GM19240 (cell line): ENCODE results near the gene ANKRD33B.
"Not testable (repeated sequence)": the region's sequence is repeated elsewhere in the genome, so short reads cannot be mapped to it uniquely, and the experiment has no call there.

Source experiments
- DNase-seq: peaks from one replicate; pipeline ENCODE4 v3.0.0; 2011; ENCODE audit warnings: low spot score; ENCODE audit not compliant: insufficient read length

The ANKRD33B gene

DNA sequence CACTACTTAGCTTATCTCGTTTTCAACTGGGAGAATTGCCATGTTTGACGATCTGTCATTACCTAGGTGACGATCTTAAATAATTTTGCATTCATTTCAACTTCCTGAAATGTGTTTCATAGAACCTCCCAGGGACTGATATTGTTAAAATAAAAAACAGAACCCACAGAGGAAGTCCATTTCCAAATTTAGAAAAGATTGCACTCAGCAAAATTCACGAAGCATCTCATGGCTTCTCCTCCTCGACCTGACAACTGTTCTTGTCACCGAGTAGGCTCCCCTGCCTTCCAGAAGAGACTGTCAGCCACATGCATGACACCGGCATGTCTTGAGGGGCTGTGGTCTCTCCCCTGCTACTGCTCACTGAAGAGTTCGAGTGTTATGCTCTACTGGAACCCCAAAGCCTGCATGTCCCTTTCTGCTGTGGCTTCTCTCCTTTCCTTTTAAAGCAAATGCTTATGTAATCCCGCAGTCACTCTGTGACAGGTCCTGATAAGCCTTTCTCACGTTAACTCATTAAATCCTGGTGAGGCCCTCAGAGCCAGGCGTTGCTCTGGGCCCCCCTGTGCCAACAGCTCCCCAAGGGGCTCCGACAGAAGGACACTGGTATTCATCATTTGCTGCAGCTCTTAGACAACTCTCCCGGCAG is 26.8 kb upstream of the ANKRD33B start:
- DNase-seq, result no peak

DNA sequence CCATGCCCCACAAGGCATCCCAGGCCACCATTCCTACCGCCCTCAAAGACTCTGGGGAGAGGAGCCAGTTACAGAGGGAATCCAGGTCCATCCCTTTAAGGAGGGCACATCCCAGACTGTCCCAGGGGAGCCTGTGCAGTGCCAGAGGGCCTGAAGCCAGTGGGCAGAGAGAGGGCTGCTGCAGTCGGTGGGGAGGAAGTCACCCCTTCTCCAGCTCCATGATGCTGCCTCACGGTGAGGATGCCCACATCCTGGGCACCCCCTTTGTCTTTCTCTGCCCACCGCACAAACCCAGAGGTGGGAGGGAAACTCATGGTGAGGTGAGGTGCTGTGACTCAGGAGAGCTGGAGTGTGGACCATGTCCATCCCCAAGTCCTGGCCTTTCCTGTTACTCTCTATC is 26.2 kb upstream of the ANKRD33B start:
- DNase-seq, result no peak

DNA sequence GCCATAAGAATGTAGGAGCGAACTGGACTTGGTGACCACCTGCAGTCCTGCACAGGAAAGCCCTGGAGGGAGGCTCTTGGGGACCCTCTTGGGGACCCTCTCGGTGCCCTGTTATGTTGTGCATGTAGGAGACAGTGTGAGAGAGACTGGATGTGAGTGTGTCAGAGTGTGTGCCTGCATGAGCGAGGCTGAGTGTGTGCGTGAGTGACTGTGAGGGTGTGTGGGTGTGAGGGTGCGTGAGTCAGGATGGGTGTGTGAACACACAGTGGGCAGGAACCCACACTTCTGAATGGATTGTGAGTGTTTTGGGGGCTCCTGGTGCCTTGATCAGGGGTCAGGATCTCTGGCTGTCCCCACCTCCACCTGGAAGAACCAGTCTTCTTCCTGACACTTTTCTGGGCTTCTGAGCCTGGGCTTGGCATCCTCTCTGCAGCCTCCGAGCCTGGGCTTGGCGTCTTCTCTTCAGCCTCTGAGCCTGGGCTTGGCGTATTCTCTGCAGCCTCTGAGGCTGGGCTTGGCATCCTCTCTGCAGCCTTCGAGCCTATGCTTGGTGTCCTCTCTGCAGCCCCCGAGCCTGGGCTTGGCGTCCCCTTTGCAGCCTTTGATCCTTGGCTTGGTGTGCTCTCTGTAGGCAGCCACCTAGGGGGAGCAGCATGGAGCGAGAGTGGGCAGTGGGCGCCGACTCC is 25.6 kb upstream of the ANKRD33B start:
- DNase-seq, result no peak

DNA sequence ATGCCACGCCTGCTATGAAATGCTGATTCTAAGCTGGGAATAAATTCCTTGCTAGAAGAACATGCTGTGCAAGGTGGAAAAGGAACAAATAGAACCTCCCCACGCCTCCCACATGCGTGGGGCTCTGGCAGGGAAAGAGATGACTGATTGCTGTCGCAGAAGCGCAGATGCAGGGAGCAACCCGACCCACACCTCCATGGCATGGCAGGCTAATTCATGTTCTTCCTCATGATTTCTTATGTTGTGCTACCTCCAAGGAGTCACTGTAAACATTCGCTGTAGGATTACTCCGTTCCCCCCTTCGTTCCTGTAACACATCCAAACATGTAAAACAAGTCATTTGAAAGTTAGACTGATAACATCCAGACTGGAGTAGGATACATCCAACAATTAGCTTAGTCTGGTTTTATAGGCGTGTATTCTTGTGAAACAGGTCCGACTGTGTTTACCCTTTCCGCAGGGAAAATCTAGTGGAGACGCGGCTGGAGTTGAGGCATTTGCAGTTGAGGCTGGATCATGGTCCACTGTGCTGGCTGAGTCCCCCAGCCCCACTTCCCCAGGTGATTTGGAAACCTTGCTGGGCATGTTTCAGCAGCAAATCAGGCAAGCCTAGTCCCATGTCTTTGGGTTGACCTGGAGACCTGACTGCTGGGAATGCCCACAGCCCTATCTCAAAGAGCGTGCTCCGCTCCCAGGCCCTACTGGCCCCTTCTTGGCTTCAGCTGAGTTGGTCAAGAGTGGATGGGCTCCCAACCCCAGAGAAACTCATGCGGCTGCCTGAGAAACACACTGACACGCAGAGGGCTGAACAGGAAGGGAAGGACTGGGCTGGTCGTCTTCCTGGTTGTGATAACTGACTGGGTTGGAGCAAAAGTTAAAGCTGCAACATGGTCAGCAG is 24.8 kb upstream of the ANKRD33B start:
- no peak for DNase-seq

DNA sequence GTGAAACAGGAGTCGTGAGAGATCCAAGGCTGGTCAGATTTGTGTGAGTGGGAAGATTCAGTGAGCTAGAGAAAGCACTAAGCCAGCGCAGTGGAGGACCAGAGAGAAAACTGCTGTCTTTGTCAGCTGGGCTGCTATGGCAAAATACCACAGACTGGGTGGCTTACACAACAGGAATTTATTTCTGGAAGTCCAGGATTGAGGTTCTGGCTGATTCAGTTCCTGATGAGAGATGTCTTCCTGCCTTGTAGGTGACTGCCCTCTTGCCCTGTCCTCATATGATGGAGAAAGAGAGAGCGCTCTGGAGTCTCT is 24.2 kb upstream of the ANKRD33B start:
- no peak for DNase-seq

DNA sequence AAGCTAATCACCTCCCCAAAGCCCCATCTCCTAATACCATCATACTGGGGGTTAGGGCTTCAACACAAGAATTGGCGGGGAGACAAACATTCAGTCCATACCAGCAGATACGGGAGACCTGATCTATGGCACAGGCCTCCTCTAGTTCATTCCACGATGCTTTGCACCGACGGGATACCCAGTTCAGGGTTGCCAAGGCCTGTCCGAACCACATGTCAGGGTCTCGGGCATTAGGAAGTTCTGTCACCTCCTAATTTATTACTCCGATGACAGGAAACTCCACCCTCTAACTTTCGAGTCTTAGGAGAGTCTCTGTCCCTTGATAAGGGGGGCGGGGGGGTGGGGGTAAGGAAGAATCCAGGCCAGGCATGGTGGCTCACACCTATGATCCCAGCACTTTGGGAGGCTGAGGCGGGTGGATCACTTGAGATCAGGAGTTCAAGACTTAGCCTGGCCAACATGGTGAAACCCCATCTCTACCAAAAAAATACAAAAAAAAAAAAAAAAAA is 23.8 kb upstream of the ANKRD33B start:
- DNase-seq, result no peak

DNA sequence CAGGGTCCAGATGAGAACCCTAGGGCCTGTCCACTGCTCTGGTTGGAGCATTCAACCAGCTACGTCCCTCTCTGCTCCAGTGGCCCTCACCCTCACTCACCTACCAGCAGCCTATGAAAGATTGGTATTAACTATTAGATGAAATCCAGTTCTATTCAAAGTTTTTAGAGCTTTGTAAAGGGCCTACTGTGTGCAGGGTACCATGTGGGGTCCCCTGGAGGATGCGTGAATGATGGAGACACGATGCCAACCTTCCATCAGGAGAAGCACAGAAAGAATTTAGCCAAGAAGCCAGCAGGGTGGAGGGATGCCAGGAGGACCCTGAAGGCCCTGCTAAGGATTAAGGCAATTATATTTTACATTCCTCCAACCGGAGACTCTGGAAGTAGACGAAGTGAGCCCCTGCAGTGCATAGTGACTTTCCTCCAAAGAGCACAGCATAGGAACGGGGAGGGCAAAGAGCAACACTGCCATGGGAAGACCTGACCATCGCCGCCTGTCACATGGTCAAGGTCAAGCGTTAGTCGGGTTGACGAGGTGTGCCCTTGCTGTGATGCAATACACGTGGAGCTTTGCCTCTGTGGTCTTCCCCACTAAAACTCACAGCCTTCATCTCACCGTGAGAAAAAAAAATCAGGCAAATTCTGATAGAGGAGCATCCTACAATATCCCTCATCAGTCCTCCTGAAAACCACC is 22.8 kb upstream of the ANKRD33B start:
- no peak for DNase-seq

DNA sequence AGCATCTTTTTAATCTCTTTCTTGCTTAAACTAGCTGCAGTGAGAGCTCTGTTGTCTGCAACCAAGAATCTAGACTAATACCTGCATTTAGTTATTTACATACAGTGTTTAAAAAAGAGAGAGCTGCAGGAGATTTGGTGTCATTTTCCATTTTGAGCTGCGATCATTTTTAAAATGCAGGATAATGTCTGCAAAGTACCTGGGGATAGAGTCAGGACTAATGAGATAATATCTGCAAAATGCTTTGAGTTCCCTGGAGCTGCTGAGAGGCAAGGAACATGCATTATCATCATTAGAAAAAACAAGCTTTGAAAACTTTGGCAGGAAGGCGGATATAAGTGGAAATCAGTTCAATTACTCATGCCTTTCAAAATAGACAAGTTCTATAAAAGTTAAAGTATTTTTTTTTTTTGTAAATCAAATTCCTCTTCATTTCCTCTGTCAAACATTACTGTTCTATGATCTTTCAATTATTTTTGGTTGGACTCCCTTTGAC is 21.8 kb upstream of the ANKRD33B start:
- DNase-seq, result no peak

DNA sequence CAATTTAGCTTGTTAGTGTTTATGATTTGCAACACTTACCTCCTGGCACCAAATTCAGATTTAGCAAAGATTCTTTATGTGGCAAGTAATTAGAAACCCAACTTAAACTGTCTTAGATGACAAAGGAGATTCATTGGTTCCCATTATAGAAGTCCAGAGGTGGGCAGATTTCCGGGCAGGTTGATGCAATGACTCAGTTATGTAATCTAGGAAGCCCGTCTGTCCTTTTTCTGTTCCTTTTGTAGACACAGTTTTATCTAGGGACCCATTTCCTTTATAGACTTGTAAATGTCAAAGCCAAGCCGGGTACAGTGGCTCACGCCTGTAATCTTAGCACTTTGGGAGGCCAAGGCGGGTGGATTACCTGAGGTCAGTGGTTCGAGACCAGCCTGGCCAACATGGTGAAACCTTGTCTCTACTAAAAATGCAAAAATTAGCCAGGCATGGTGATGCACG is 20.3 kb upstream of the ANKRD33B start:
- no peak for DNase-seq

DNA sequence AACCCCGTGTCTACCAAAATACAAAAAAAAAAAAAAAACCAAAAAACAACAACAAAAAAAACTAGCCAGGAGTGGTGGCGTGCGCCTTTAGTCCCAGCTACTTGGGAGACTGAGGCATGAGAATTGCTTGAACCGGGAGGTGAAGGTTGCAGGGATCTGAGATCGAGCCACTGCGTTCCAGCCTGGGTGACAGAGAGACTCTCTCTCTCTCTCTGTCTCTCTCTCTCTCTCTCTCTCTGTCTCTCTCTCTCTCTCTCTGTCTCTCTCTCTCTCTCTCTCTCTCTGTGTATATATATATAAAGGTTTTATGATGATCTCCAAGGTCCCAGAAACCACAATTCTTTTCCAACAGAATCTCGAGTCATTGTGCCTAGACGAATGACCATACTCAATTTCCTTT is 18.8 kb upstream of the ANKRD33B start:
- no peak for DNase-seq

DNA sequence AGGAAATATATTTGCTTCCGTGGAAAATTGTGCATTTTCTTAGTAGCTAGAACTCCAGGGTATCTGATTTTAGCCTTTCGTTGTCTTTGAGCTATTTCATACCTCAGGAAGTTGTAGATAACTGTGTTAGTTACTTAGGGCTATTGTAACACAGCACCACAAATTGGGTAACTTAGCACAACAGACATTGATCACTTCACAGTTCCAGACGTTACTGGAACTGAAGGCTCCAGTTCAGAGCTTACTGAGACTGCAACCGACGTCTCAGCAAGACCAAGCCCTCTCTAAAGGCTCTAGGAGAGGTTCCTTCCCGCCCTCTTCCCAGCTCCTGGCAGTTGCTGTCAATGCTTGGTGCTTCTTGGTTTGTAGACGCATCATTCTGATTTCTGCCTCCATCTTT is 17.7 kb upstream of the ANKRD33B start:
- DNase-seq, result no peak

DNA sequence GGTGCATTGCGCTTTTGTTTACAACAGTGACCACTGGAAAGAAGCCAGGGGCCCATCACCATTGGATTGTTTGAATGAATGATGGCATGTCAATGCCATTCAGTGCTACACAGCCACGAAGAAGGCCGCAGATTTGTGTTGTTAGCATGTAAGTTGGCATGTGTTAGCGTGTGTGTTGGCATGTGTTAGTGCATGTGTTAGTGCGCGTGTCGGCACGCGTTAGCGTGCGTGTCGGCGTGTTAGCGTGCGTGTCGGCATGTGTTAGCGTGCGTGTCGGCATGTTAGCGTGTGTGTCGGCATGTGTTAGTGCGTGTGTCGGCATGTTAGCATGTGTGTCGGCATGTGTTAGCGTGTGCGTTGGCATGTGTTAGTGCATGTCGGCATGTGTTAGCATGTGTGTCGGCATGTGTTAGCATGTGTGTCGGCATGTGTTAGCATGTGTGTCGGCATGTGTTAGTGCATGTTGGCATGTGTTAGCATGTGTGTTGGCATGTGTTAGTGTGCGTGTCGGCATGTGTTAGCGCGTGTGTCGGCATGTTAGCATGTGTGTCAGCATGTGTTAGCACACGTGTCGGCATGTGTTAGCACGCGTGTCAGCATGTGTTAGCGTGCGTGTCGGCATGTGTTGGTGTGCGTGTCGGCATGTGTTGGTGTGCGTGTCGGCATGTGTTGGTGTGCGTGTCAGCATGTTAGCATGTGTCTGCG is 15.3 kb upstream of the ANKRD33B start:
- no peak for DNase-seq

DNA sequence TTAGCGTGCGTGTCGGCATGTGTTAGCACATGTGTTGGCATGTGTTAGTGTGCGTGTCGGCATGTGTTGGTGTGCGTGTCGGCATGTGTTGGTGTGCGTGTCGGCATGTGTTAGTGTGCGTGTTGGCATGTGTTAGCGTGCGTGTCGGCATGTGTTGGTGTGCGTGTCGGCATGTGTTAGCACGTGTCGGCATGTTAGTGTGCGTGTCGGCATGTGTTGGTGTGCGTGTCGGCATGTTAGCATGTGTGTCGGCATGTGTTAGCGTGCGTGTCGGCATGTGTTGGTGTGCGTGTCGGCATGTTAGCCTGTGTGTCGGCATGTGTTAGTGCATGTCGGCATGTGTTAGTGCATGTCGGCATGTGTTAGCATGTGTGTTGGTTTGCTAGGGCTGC is 14.8 kb upstream of the ANKRD33B start:
- DNase-seq, result not testable (repeated sequence)

DNA sequence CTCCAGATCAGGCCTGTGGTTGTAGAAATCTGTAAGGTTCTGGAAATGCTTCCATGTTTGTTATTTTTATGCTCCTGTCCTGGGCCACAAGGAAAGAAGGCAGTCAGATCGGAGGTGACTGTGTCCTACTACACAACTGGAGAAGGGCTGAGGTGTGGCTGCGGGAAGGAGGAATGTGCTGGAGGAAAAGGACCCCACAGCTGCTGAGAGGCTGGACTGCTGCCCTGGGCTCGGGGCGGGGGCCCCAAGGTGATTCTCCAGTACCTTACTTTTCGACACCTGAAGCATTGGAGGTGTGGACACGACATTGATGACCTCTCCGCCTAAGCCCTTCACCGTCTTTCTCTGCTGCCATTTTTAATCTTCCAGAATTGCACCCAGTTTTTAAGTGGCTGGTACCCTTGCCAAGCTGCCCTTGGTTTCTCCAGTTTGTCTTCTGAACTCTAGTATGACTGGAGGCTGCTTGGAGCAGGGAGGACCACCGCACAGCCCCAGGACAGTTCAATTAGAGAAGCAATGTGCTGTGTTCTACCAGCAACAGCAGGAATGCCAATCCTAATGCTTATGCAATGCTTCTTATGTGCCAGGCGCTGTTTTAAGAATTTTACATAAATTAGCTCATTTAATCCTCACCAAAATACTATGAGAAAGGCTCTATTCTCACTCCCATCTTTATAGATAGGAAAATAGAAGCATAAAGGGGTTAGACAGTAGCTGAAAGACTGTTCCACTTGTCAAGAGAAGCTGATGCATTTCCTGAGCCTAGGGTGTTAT is 13.5 kb upstream of the ANKRD33B start:
- DNase-seq, result no peak

DNA sequence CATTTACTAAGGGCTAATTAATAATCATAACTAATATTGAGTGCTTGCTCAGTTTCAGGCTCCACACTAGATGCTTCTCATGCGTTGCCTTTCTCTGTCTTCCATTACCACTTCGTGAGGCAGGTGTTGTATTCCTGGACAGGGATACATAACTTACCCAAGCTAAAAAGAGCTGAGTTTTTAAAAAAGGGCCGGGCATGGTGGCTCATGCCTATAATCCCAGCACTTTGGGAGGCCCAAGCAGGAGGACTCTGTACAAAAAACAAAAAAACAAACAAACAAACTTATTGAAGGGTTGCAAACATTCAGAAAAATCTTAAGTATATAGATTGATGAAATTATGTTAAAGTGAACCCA is 12.1 kb upstream of the ANKRD33B start:
- no peak for DNase-seq

DNA sequence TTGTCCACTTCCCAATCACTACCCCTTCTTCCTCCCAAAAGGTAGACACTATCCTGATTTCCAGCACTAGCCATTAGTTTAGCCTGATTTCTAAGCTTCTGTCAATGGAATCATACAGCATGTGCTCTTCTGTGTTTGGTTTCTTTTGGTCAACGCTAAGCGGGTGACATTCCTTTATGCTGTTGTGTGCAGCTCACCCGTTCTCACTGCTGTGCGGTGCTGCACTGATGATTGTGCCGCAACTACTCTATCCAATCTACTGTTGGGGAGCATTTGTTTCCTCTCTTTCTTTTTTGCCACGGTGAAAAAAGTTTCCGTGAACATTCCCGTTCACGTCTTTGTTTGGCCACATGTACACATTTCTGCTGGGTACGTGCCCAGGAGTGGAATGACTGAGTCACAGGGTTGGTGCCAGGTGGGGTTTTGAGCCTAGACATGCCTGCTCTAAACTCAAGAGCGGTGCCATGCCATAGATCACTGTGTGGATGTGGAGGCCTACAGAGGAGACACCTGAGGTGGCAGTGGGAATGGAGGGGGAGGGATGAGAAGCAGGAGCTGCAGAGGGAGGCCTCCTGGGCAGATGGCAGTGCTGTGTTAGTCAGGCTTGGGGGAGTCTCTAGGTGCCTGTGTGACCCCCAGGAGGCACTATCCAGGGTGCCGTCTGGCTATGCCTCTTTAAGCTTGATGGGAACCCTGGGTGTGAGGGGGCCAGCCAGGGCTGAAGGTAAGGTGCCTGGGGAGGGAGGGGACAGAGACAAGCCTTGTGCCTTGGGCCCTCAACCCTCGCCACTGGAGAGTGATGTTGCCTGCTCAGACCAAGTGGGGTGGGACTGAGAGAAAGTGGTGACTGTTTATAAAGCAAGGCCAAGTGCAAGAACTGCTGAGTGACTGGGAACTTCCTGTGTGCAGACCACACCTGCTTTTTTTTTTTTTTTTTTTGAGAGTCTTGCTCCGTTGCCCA is 11.4 kb upstream of the ANKRD33B start:
- DNase-seq, result no peak

DNA sequence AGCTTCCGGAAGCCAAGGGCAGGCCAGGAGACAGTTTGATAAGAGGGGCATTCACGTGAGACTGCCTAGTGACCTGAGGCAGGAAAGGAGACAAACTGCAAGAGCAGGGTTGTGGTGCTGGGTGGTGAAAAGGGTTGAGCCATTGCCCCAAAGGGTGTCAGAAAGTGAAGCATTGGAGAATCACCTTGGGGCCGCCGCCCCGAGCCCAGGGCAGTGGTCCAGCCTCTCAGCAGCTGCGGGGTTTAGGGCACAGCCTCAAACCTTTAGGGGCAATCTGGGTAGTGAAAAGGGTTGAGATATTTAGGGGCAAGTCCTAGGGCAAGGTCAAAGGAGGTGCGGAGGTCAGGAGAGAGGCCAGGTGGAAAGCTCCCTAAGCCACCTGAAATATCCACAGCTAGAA is 10.4 kb upstream of the ANKRD33B start:
- no peak for DNase-seq

DNA sequence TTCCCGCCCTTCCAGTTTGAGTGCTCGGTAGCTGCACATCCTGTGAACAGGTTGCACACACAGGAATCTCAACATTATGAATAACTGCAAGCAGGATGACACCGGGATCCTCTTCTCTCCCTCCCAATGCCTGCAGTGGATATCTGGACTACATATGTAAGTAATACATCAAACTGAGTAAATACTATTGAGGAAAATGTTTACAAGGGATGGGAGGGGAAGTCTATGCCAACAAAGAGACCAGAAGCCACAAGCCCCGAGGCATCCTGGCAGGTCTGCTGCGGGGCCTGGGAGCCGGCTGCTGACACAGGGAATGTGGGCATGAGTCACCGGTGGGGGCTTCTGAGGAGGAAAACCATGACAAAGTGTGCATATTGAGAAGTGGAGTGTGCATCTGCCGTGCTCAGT is 8.6 kb upstream of the ANKRD33B start:
- DNase-seq, result no peak

DNA sequence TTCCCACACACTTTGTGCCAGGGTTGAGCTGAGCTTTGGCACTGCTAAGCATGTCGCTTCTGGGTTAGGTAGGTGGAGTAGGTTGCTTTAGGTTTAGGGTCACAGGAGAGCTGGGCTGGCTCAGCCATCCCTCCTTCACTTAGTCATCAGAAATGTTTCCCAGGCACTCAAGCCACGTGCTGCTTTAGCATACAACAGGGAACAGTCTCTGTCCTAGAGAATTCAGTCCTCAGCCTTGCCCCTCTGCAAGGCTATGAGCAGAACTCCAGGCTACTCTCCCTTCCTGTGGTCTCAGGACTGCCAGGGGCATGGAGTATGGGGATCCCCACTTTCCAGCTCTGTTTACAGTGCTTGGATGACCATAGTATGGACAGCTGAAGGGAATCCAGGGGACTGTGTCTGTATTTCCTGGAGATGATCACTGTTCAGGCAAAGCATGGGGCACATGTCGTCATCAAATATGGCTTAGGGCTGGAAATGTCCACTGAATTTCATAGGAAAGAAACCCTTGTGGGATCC is 7.5 kb upstream of the ANKRD33B start:
- DNase-seq, result no peak
